ENCODE data around the gene KIAA1614. TPM values are rescaled to one million over a fixed set of nuclear protein-coding genes. Genes with fewer than 3 reads are reported as not detected.
A peak's percentile ranks its signal among the peaks of the same experiment; 100 is the strongest.

KIAA1614 gene
- total RNA-seq, 1 experiment from 2014 or later: 3.3 TPM

GRCh38 chr1:180924939-180925338 lies 12.2 kb downstream of the KIAA1614 start (continued):
- TF ChIP-seq NFYB (CRISPR knock-in tag; conservative IDR thresholded peaks at IDR 0.05; ENCODE audit: low read depth) (no peak), CREB1 (CRISPR knock-in tag; IDR thresholded peaks at IDR 0.05) (no peak), ELF4 (CRISPR knock-in tag; IDR thresholded peaks at IDR 0.05; ENCODE audit: low read depth) (no peak)

DNA sequence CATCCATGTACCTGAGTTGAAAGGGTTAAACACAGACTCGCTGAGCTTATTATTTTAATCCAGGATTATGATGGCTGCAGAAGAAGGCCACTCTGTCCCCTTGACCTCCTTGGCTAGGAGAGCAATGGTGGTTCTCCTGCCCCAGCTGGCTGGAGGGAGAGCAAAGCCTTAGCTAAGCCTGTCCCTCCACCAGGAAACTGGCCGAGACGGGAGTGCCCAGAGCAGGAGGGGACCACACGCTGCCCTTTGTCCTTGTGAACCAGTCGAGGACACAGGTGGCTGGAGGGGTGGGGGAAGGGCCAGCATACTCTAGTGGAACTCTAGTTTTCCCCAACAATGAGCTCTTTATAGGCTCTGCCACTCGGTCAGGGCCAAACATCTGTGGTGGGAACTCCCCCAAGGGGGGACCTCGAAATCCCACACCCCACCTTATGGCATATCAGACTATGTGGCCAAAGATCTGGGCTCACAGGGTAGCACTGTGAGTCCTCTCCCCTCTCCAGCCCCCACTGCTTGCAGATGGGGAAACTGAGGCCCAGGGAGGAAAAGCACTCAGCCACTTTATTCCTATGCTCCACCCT lies 12.9 kb downstream of the KIAA1614 start:
- H3K27me3 Mint-ChIP-seq (ENCODE audit: low read depth): no peaks in the 10 kb centered on the region
- H3K4me1 Mint-ChIP-seq: peaks cover 69% of the 10 kb centered on the region
- H3K36me3 Mint-ChIP-seq: no peaks in the 10 kb centered on the region
- no peak overlapping the region for H3K4me3 Mint-ChIP-seq
- no peak for ATAC-seq
- ChIA-PET CTCF (interaction anchor here (0.7 to 3.0 kb wide), 5 partner anchors 8 to 409 kb away, joined by 4 to 22 read pairs (median 7); no protein-coding TSS in a partner anchor), POLR2A (interaction anchor here (1.0 kb wide), 1 partner anchor 179 kb away, joined by 3 read pairs; no protein-coding TSS in a partner anchor)
- H3K9me3 Mint-ChIP-seq: no peaks in the 10 kb centered on the region
- TF ChIP-seq, protein P1, sequence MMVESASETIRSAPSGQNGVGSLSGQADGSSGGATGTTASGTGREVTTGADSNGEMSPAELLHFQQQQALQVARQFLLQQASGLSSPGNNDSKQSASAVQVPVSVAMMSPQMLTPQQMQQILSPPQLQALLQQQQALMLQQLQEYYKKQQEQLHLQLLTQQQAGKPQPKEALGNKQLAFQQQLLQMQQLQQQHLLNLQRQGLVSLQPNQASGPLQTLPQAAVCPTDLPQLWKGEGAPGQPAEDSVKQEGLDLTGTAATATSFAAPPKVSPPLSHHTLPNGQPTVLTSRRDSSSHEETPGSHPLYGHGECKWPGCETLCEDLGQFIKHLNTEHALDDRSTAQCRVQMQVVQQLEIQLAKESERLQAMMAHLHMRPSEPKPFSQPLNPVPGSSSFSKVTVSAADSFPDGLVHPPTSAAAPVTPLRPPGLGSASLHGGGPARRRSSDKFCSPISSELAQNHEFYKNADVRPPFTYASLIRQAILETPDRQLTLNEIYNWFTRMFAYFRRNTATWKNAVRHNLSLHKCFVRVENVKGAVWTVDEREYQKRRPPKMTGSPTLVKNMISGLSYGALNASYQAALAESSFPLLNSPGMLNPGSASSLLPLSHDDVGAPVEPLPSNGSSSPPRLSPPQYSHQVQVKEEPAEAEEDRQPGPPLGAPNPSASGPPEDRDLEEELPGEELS (CRISPR knock-in tag; IDR thresholded peaks at IDR 0.05): 0 out of 2 replicates have a peak, but pooled peaks have one; percentile 37
- TF ChIP-seq CBFB (CRISPR knock-in tag; IDR thresholded peaks at IDR 0.05; ENCODE audit: low read depth) (no peak), ETV6 (CRISPR knock-in tag; IDR thresholded peaks at IDR 0.05) (0 out of 2 replicates have a peak, but pooled peaks have one; percentile 20)
- H3K27ac Mint-ChIP-seq: no peak overlapping the region
- DNase-seq (ENCODE audit: low spot score): no peak

DNA sequence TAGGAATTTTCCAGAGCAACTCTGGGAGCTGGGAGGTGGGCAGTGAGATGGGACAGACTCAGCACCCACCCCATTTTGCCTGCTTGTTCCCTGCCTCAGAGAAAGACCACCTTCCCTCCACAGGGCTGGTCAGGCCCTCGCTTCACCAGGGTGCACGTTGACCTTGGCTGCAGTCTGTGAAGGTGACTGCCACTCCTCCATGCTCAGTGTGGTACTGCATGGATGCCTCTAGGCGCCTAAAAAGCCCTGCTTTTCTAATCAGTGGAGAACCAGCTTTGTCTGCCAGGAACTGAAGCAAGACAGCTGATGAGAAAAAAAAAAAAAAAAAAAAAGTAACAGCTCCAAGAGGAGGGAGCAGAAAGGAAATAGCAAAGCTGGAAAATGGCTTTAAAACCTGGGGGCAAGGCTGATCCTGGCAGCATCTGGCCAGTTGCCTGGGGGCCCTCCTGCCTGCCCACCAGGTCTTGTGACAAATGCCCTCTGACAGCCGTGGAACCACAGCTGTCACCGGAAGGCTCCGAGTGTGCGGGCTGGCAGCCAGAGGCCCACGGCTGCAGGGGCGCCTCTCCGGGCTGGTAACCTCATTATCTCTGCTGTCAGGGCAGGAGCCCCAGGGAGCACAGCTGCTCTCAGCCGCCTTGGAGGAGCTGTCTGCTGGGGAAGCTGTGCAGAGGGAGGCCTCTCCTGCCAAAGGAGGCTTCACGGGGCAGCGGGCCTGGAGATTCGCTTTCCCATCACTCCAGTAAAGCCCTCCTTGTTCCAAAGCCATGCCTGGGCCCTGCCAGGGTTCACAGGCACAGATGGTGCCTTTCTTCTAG lies 13.7 kb downstream of the KIAA1614 start:
- Mint-ChIP-seq H3K36me3 (no peaks in the 10 kb centered on the region), H3K9me3 (no peaks in the 10 kb centered on the region), H3K4me3 (no peak overlapping the region), H3K27me3 (ENCODE audit: low read depth) (no peaks in the 10 kb centered on the region), H3K27ac (no peak overlapping the region; the same call in 1 of the 2 replicates), H3K4me1 (peaks cover 69% of the 10 kb centered on the region)
- ChIA-PET POLR2A (interaction anchor here (1.0 kb wide), 1 partner anchor 178 kb away, joined by 3 read pairs; no protein-coding TSS in a partner anchor), CTCF (interaction anchor here (0.6 to 3.0 kb wide), 8 partner anchors 9 to 410 kb away, joined by 3 to 22 read pairs (median 4); no protein-coding TSS in a partner anchor)
- ATAC-seq (no peak), DNase-seq (ENCODE audit: low spot score) (no peak)
- TF ChIP-seq, protein P2, sequence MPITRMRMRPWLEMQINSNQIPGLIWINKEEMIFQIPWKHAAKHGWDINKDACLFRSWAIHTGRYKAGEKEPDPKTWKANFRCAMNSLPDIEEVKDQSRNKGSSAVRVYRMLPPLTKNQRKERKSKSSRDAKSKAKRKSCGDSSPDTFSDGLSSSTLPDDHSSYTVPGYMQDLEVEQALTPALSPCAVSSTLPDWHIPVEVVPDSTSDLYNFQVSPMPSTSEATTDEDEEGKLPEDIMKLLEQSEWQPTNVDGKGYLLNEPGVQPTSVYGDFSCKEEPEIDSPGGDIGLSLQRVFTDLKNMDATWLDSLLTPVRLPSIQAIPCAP (CRISPR knock-in tag; IDR thresholded peaks at IDR 0.05): no peak
- TF ChIP-seq ZNF263 (CRISPR knock-in tag; IDR thresholded peaks at IDR 0.05; ENCODE audit: low read depth): peak; percentile 71; the same call in 1 of the 2 replicates

- ATAC-seq (no peak), DNase-seq (ENCODE audit: low spot score) (no peak)
- CTCF ChIA-PET: interaction anchor here (1.2 to 3.0 kb wide), 3 partner anchors 10 to 46 kb away, joined by 3 to 22 read pairs (median 11); no protein-coding TSS in a partner anchor
- Mint-ChIP-seq H3K4me3 (no peak overlapping the region), H3K36me3 (no peaks in the 10 kb centered on the region), H3K4me1 (peaks cover 59% of the 10 kb centered on the region), H3K27ac (peak overlapping the region; percentile 80; the same call in 1 of the 2 replicates), H3K9me3 (no peaks in the 10 kb centered on the region), H3K27me3 (ENCODE audit: low read depth) (no peaks in the 10 kb centered on the region)
- POLR2A ChIA-PET: no interaction called here
- TF ChIP-seq NR3C1 (CRISPR knock-in tag; conservative IDR thresholded peaks at IDR 0.05; ENCODE audit: low read depth) (no peak), ZNF512 (CRISPR knock-in tag; IDR thresholded peaks at IDR 0.05; ENCODE audit: borderline replicate concordance) (no peak), ERG (CRISPR knock-in tag; IDR thresholded peaks at IDR 0.05) (no peak), PRRX2 (CRISPR knock-in tag; IDR thresholded peaks at IDR 0.05) (no peak), MXD4 (CRISPR knock-in tag; IDR thresholded peaks at IDR 0.05; ENCODE audit: borderline replicate concordance) (no peak), ESRRA (CRISPR knock-in tag; IDR thresholded peaks at IDR 0.05; ENCODE audit: borderline replicate concordance) (no peak)
- TF ChIP-seq, protein P3, sequence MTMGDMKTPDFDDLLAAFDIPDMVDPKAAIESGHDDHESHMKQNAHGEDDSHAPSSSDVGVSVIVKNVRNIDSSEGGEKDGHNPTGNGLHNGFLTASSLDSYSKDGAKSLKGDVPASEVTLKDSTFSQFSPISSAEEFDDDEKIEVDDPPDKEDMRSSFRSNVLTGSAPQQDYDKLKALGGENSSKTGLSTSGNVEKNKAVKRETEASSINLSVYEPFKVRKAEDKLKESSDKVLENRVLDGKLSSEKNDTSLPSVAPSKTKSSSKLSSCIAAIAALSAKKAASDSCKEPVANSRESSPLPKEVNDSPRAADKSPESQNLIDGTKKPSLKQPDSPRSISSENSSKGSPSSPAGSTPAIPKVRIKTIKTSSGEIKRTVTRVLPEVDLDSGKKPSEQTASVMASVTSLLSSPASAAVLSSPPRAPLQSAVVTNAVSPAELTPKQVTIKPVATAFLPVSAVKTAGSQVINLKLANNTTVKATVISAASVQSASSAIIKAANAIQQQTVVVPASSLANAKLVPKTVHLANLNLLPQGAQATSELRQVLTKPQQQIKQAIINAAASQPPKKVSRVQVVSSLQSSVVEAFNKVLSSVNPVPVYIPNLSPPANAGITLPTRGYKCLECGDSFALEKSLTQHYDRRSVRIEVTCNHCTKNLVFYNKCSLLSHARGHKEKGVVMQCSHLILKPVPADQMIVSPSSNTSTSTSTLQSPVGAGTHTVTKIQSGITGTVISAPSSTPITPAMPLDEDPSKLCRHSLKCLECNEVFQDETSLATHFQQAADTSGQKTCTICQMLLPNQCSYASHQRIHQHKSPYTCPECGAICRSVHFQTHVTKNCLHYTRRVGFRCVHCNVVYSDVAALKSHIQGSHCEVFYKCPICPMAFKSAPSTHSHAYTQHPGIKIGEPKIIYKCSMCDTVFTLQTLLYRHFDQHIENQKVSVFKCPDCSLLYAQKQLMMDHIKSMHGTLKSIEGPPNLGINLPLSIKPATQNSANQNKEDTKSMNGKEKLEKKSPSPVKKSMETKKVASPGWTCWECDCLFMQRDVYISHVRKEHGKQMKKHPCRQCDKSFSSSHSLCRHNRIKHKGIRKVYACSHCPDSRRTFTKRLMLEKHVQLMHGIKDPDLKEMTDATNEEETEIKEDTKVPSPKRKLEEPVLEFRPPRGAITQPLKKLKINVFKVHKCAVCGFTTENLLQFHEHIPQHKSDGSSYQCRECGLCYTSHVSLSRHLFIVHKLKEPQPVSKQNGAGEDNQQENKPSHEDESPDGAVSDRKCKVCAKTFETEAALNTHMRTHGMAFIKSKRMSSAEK (CRISPR knock-in tag; IDR thresholded peaks at IDR 0.05; ENCODE audit: borderline replicate concordance): no peak
Measured at GRCh38 chr1:180927348-180927747, 14.7 kb downstream of the KIAA1614 start.
